Neural progenitor cell (in vitro differentiated cells): ENCODE data around the gene CDRT4. TPM values are rescaled to one million over a fixed set of nuclear protein-coding genes. Genes with fewer than 3 reads are reported as not detected.

ENCODE experiments used
- DNase-seq: peaks from one replicate; pipeline ENCODE4 v3.0.0-alpha.2; 2016; ENCODE audit warnings: low spot score
- H2AFZ ChIP-seq: fragments of 200-600 bp; sonication (generic); replicated peaks from 2 replicates; pipeline ENCODE4 v1.6.1; 2016; ENCODE audit warnings: antibody characterized with exemption
- H3F3A ChIP-seq: fragments of 200-600 bp; sonication (generic); 2 replicates; pipeline ENCODE4 v1.6.1; 2016; ENCODE audit warnings: antibody characterized with exemption, low read depth
- H3K27ac ChIP-seq: fragments of 200-600 bp; sonication (generic); 2 replicates; pipeline ENCODE4 v1.5.1; 2016; ENCODE audit warnings: mild to moderate bottlenecking
- H3K27me3 ChIP-seq: fragments of 200-600 bp; sonication (generic); 2 replicates; pipeline ENCODE4 v1.6.1; 2016; ENCODE audit warnings: mild to moderate bottlenecking, moderate library complexity
- H3K36me3 ChIP-seq: fragments of 200-600 bp; sonication (generic); 2 replicates; pipeline ENCODE4 v1.5.1; 2016
- H3K4me1 ChIP-seq: fragments of 200-600 bp; sonication (generic); 2 replicates; pipeline ENCODE4 v1.6.1; 2016; ENCODE audit warnings: mixed run types
- H3K4me2 ChIP-seq: fragments of 200-600 bp; sonication (generic); 2 replicates; pipeline ENCODE4 v1.6.1; 2016
- H3K4me3 ChIP-seq: fragments of 200-600 bp; sonication (generic); 2 replicates; pipeline ENCODE4 v1.5.1; 2016
- H3K79me2 ChIP-seq: fragments of 200-600 bp; sonication (generic); 2 replicates; pipeline ENCODE4 v1.6.1; 2016; ENCODE audit warnings: low read depth
- H3K9ac ChIP-seq: fragments of 200-600 bp; sonication (generic); 2 replicates; pipeline ENCODE4 v1.6.1; 2016
- H3K9me3 ChIP-seq: fragments of 200-600 bp; sonication (generic); 2 replicates; pipeline ENCODE4 v1.5.1; 2016; ENCODE audit warnings: low read depth
- H4K20me1 ChIP-seq: fragments of 200-600 bp; sonication (generic); 2 replicates; pipeline ENCODE4 v1.6.1; 2016; ENCODE audit warnings: low read depth
- H3K27ac Mint-ChIP-seq: 3 replicates; pipeline ENCODE4 v1.8.0; 2021; ENCODE audit warnings: mixed read lengths
- H3K27me3 Mint-ChIP-seq: 2 replicates; pipeline ENCODE4 v1.8.0; 2022; ENCODE audit warnings: low read depth, mild to moderate bottlenecking, inconsistent platforms, moderate library complexity, mixed read lengths; ENCODE audit not compliant: insufficient read depth
- H3K36me3 Mint-ChIP-seq: 3 replicates; pipeline ENCODE4 v1.8.0; 2021; ENCODE audit warnings: mixed read lengths
- H3K4me1 Mint-ChIP-seq: 3 replicates; pipeline ENCODE4 v1.8.0; 2021; ENCODE audit warnings: mixed read lengths
- H3K4me3 Mint-ChIP-seq: 3 replicates; pipeline ENCODE4 v1.8.0; 2021; ENCODE audit warnings: mild to moderate bottlenecking, moderate library complexity, mixed read lengths
- H3K9me3 Mint-ChIP-seq: 3 replicates; pipeline ENCODE4 v1.8.0; 2020; ENCODE audit warnings: mixed read lengths
- CTCF ChIP-seq: fragments of 200-600 bp; sonication (generic); IDR thresholded peaks from 2 replicates; pipeline ENCODE4 v1.5.1; 2017; ENCODE audit warnings: antibody characterized with exemption, mild to moderate bottlenecking
- EZH2 ChIP-seq: fragments of 200-600 bp; sonication (generic); IDR thresholded peaks from 2 replicates; pipeline ENCODE4 v1.6.1; 2017; ENCODE audit warnings: antibody characterized with exemption, mild to moderate bottlenecking, moderate library complexity
- EZH2phosphoT487 ChIP-seq: fragments of 200-600 bp; sonication (generic); IDR thresholded peaks from 2 replicates; pipeline ENCODE4 v1.6.1; 2017; ENCODE audit warnings: antibody characterized with exemption
- total RNA-seq: library from RNA; depleted of rRNA; stranded (reverse); fragments of >200 nt; gene quantifications from 2 replicates; pipeline ENCODE4 v1.2.3, GENCODE V29; 2015; ENCODE audit warnings: low replicate concordance

CDRT4 gene
- 7.7 and 18.2 TPM in 2 replicates for total RNA-seq

GRCh38 chr17:15467592-15467991 is at the start of gene CDRT4:
TSS of gene CDRT4 (minus strand) at chr17:15467621. CDS start at chr17:15440238, 27,383 bp downstream.
- Mint-ChIP-seq H3K27ac (no peak within 1 kb of the TSS), H3K4me3 (no peak within 1 kb of the TSS), H3K9me3 (no peaks in the 10 kb centered on the region), H3K4me1 (no peaks in the 10 kb centered on the region), H3K36me3 (peaks cover 3% of the 10 kb centered on the region), H3K27me3 (no peaks in the 10 kb centered on the region)
- no peak within 1 kb of the TSS for H3K4me3 ChIP-seq
- no peaks in the 10 kb centered on the region for H4K20me1 ChIP-seq
- H3K79me2 ChIP-seq, result no peaks in the 10 kb centered on the region
- DNase-seq, result no peak
- H3K4me1 ChIP-seq, result peaks cover 3% of the 10 kb centered on the region
- no peaks in the 10 kb centered on the region for H3K36me3 ChIP-seq
- TF ChIP-seq EZH2, result no peak
- no peaks in the 10 kb centered on the region for H3K27me3 ChIP-seq
- no peak within 1 kb of the TSS for H3K4me2 ChIP-seq
- H3K27ac ChIP-seq, result no peak within 1 kb of the TSS
- no peaks in the 10 kb centered on the region for H3K9me3 ChIP-seq
- no peak within 1 kb of the TSS for H2AFZ ChIP-seq
- no peaks in the 10 kb centered on the region for H3F3A ChIP-seq
- no peak within 1 kb of the TSS for H3K9ac ChIP-seq

- DNase-seq, result no peak
These were observed 48.7 kb upstream of the CDRT4 start for GRCh38 chr17:15516150-15516549.

GRCh38 chr17:15514469-15514868 is 47.0 kb upstream of the CDRT4 start:
- Mint-ChIP-seq H3K4me3 (no peak overlapping the region), H3K27ac (no peak overlapping the region), H3K9me3 (no peaks in the 10 kb centered on the region), H3K4me1 (peaks cover 2% of the 10 kb centered on the region), H3K27me3 (no peaks in the 10 kb centered on the region), H3K36me3 (peaks cover 41% of the 10 kb centered on the region)
- H3K79me2 ChIP-seq, result no peaks in the 10 kb centered on the region
- H3K4me1 ChIP-seq, result no peaks in the 10 kb centered on the region
- no peaks in the 10 kb centered on the region for H4K20me1 ChIP-seq
- H3K9ac ChIP-seq, result no peak overlapping the region
- H3K27ac ChIP-seq, result no peak overlapping the region
- H3K27me3 ChIP-seq, result no peaks in the 10 kb centered on the region
- no peak overlapping the region for H2AFZ ChIP-seq
- no peaks in the 10 kb centered on the region for H3K9me3 ChIP-seq
- no peak for DNase-seq
- H3F3A ChIP-seq, result no peaks in the 10 kb centered on the region
- no peak overlapping the region for H3K4me3 ChIP-seq
- TF ChIP-seq EZH2phosphoT487 (no peak), EZH2 (no peak), CTCF (no peak)
- H3K4me2 ChIP-seq, result no peak overlapping the region
- H3K36me3 ChIP-seq, result no peaks in the 10 kb centered on the region

More at GRCh38 chr17:15516150-15516549, 48.7 kb upstream of the CDRT4 start:
- Mint-ChIP-seq H3K36me3 (peaks cover 37% of the 10 kb centered on the region), H3K4me3 (no peak overlapping the region), H3K27me3 (no peaks in the 10 kb centered on the region), H3K4me1 (peaks cover 2% of the 10 kb centered on the region), H3K27ac (no peak overlapping the region), H3K9me3 (no peaks in the 10 kb centered on the region)
- Histone ChIP-seq H2AFZ (no peak overlapping the region), H3F3A (no peaks in the 10 kb centered on the region), H3K4me3 (no peak overlapping the region), H3K4me2 (no peak overlapping the region), H3K36me3 (no peaks in the 10 kb centered on the region), H3K79me2 (no peaks in the 10 kb centered on the region), H3K9ac (no peak overlapping the region), H3K4me1 (no peaks in the 10 kb centered on the region), H3K27ac (no peak overlapping the region), H4K20me1 (no peaks in the 10 kb centered on the region), H3K27me3 (no peaks in the 10 kb centered on the region), H3K9me3 (no peaks in the 10 kb centered on the region)
- no peak for TF ChIP-seq EZH2phosphoT487
- no peak for TF ChIP-seq EZH2
- TF ChIP-seq CTCF, result no peak

GRCh38 chr17:15513856-15514459 is 46.5 kb upstream of the CDRT4 start:
- no peak overlapping the region for H3K27ac Mint-ChIP-seq
- Histone ChIP-seq H3F3A (no peaks in the 10 kb centered on the region), H3K36me3 (no peaks in the 10 kb centered on the region), H3K27ac (no peak overlapping the region), H3K4me1 (no peaks in the 10 kb centered on the region), H4K20me1 (no peaks in the 10 kb centered on the region), H2AFZ (no peak overlapping the region), H3K9me3 (no peaks in the 10 kb centered on the region), H3K27me3 (no peaks in the 10 kb centered on the region), H3K4me2 (no peak overlapping the region), H3K9ac (no peak overlapping the region), H3K4me3 (no peak overlapping the region), H3K79me2 (no peaks in the 10 kb centered on the region)
- no peaks in the 10 kb centered on the region for H3K9me3 Mint-ChIP-seq
- H3K36me3 Mint-ChIP-seq, result peaks cover 39% of the 10 kb centered on the region
- TF ChIP-seq EZH2phosphoT487 (no peak), CTCF (no peak), EZH2 (no peak)
- H3K4me3 Mint-ChIP-seq, result no peak overlapping the region
- DNase-seq, result no peak
- H3K4me1 Mint-ChIP-seq, result peaks cover 2% of the 10 kb centered on the region
- H3K27me3 Mint-ChIP-seq, result no peaks in the 10 kb centered on the region
